H1 (cell line): ENCODE results near the gene COPS9. TPM values are rescaled to one million over a fixed set of nuclear protein-coding genes. Genes with fewer than 3 reads are reported as not detected.

Source experiments
- CTCF ChIA-PET: fragments of 300-600 bp; sonication (Branson Sonifier 250); formaldehyde crosslinking; loops from one replicate; lab custom pipeline; 2021; ENCODE audit not compliant: partially characterized antibody; lab: Charles Lee
- POLR2A ChIA-PET: fragments of 300-600 bp; sonication (Branson Sonifier 250); formaldehyde crosslinking; loops from one replicate; lab custom pipeline; 2021; ENCODE audit warnings: inconsistent platforms; ENCODE audit not compliant: partially characterized antibody; lab: Charles Lee
- DNase-seq, 2 experiments: peaks; one replicate each; pipeline versions ENCODE4 v3.0.0 to v3.0.0-alpha.2; 2010 to 2022; ENCODE audit warnings: low spot score in 2 of 2, low read depth in 1 of 2, mixed read lengths in 1 of 2
- FAIRE-seq: peaks from 2 replicates; lab custom pipeline; 2011; peaks lifted over from hg19 to GRCh38; lab: Jason Lieb, UNC
- H2AFZ ChIP-seq: 2 replicates; pipeline ENCODE4 v1.8.1; 2012; ENCODE audit warnings: low read length, inconsistent platforms
- H2AK5ac ChIP-seq: 2 replicates; pipeline ENCODE4 v1.6.1; 2013; ENCODE audit warnings: low read depth, low read length
- H2BK120ac ChIP-seq: replicated peaks from 2 replicates; pipeline ENCODE3; 2013; ENCODE audit warnings: low read depth, low read length, inconsistent platforms
- H2BK12ac ChIP-seq: 2 replicates; pipeline ENCODE4 v1.6.1; 2013; ENCODE audit warnings: low read depth, low read length
- H2BK15ac ChIP-seq: 2 replicates; pipeline ENCODE4 v1.6.1; 2013; ENCODE audit warnings: low read length
- H2BK20ac ChIP-seq: 2 replicates; pipeline ENCODE4 v1.6.1; 2013; ENCODE audit warnings: low read length
- H2BK5ac ChIP-seq: 2 replicates; pipeline ENCODE4 v1.6.1; 2013; ENCODE audit warnings: low read depth, low read length
- H3K14ac ChIP-seq: 2 replicates; pipeline ENCODE4 v1.6.1; 2013; ENCODE audit warnings: inconsistent platforms; ENCODE audit not compliant: insufficient read length
- H3K18ac ChIP-seq: 2 replicates; pipeline ENCODE4 v1.6.1; 2013; ENCODE audit warnings: low read length; ENCODE audit errors: extremely low read depth
- H3K23ac ChIP-seq: 2 replicates; pipeline ENCODE4 v1.6.1; 2013; ENCODE audit warnings: inconsistent platforms; ENCODE audit not compliant: insufficient read length
- H3K23me2 ChIP-seq: 2 replicates; pipeline ENCODE4 v1.6.1; 2013; ENCODE audit warnings: low read depth, low read length
- H3K27ac ChIP-seq: 2 replicates; pipeline ENCODE4 v1.6.1; 2011; ENCODE audit warnings: low read depth, low read length, inconsistent platforms
- H3K27me3 ChIP-seq, 4 experiments: replicated peaks in 1 of 4; 1 replicate in 1 of 4; 2 replicates in 3 of 4; pipeline versions ENCODE4 v1.6.1 to v1.8.1; 2011 to 2013; ENCODE audit warnings: low read length in 3 of 4, mild to moderate bottlenecking in 3 of 4, inconsistent platforms in 2 of 4, mixed read lengths in 2 of 4, moderate library complexity in 1 of 4; ENCODE audit not compliant: control insufficient read depth in 3 of 4, insufficient read depth in 3 of 4; ENCODE audit errors: extremely low read depth in 1 of 4
- H3K36me3 ChIP-seq, 4 experiments: 2 replicates each; pipeline versions ENCODE4 v1.6.1 to v1.8.1; 2011 to 2013; ENCODE audit warnings: mild to moderate bottlenecking in 4 of 4, low read length in 3 of 4, moderate library complexity in 2 of 4, control low read depth in 1 of 4, inconsistent platforms in 1 of 4; ENCODE audit not compliant: insufficient read depth in 4 of 4, control insufficient read depth in 2 of 4
- H3K4ac ChIP-seq: replicated peaks from 2 replicates; pipeline ENCODE3; 2013; ENCODE audit warnings: low read length, low read depth, mixed read lengths, inconsistent platforms; ENCODE audit not compliant: insufficient read length
- H3K4me1 ChIP-seq, 4 experiments: replicated peaks in 1 of 4; 1 replicate in 1 of 4; 2 replicates in 3 of 4; pipeline versions ENCODE4 v1.6.1 to v1.8.1; 2011 to 2013; ENCODE audit warnings: low read length in 3 of 4, inconsistent platforms in 2 of 4, mixed read lengths in 1 of 4; ENCODE audit not compliant: insufficient read depth in 4 of 4, control insufficient read depth in 3 of 4
- H3K4me2 ChIP-seq, 2 experiments: 2 replicates each; pipeline versions ENCODE4 v1.6.1 to v1.8.1; 2011 to 2013; ENCODE audit warnings: low read depth in 2 of 2, low read length in 2 of 2, control low read depth in 1 of 2, inconsistent platforms in 1 of 2, mild to moderate bottlenecking in 1 of 2; ENCODE audit not compliant: insufficient read depth in 1 of 2
- H3K4me3 ChIP-seq, 4 experiments: fragments of 200-600, 300-600 bp in 1 of 4; sonication (generic), shearing (Covaris generic), sonication (Bioruptor Twin) in 1 of 4; 2 replicates each; pipeline versions ENCODE4 v1.5.1 to v1.8.1; 2011 to 2016; ENCODE audit warnings: low read length in 4 of 4, low read depth in 3 of 4, control low read depth in 2 of 4, inconsistent platforms in 2 of 4, mild to moderate bottlenecking in 2 of 4, mixed read lengths in 1 of 4, moderate library complexity in 1 of 4; ENCODE audit not compliant: insufficient read depth in 2 of 4; ENCODE audit errors: extremely low read depth in 1 of 4
- H3K56ac ChIP-seq: replicated peaks from 2 replicates; pipeline ENCODE3; 2013; ENCODE audit warnings: low read depth, mild to moderate bottlenecking, mixed read lengths, low read length, inconsistent platforms; ENCODE audit not compliant: insufficient read length
- H3K79me1 ChIP-seq: 2 replicates; pipeline ENCODE4 v1.6.1; 2013; ENCODE audit warnings: low read depth, low read length, control low read depth
- H3K79me2 ChIP-seq, 2 experiments: 2 replicates each; pipeline versions ENCODE4 v1.6.1 to v1.8.1; 2012 to 2013; ENCODE audit warnings: low read length in 2 of 2, mild to moderate bottlenecking in 2 of 2, inconsistent platforms in 1 of 2; ENCODE audit not compliant: insufficient read depth in 2 of 2, control insufficient read depth in 1 of 2
- H3K9ac ChIP-seq, 4 experiments: replicated peaks in 1 of 4; 1 replicate in 1 of 4; 2 replicates in 3 of 4; pipeline versions ENCODE4 v1.6.1 to v1.8.1; 2011 to 2013; ENCODE audit warnings: low read depth in 3 of 4, low read length in 3 of 4, control low read depth in 2 of 4, mild to moderate bottlenecking in 2 of 4, moderate library complexity in 2 of 4, inconsistent platforms in 1 of 4; ENCODE audit errors: extremely low read depth in 1 of 4
- H3K9me3 ChIP-seq, 2 experiments: 2 replicates each; pipeline versions ENCODE4 v1.6.1 to v1.8.1; 2012 to 2013; ENCODE audit warnings: mild to moderate bottlenecking in 2 of 2, moderate library complexity in 2 of 2, control low read depth in 1 of 2, inconsistent platforms in 1 of 2, low read depth in 1 of 2, low read length in 1 of 2, mixed read lengths in 1 of 2; ENCODE audit not compliant: insufficient read depth in 2 of 2
- H4K20me1 ChIP-seq, 2 experiments: replicated peaks in 1 of 2; 2 replicates each; pipeline versions ENCODE3 to v1.8.1; 2011 to 2013; ENCODE audit warnings: inconsistent platforms in 2 of 2, low read length in 2 of 2, mild to moderate bottlenecking in 1 of 2; ENCODE audit not compliant: insufficient read depth in 2 of 2, control insufficient read depth in 1 of 2
- H4K5ac ChIP-seq: 2 replicates; pipeline ENCODE4 v1.6.1; 2013; ENCODE audit warnings: low read length, low read depth, mixed read lengths, inconsistent platforms; ENCODE audit not compliant: insufficient read length
- H4K8ac ChIP-seq: 2 replicates; pipeline ENCODE4 v1.8.0; 2013; ENCODE audit warnings: mild to moderate bottlenecking, moderate library complexity, low read length, inconsistent platforms; ENCODE audit not compliant: insufficient read depth; ENCODE audit errors: extremely low read depth
- H4K91ac ChIP-seq: replicated peaks from 2 replicates; pipeline ENCODE3; 2013; ENCODE audit warnings: low read length, mixed read lengths, inconsistent platforms; ENCODE audit not compliant: insufficient read length
- ATF2 ChIP-seq: IDR thresholded peaks from 2 replicates; pipeline ENCODE4 v1.6.1; 2012; ENCODE audit warnings: low read length, inconsistent platforms
- CTCF ChIP-seq, 3 experiments: IDR thresholded peaks; 1 replicate in 2 of 3; 2 replicates in 1 of 3; pipeline versions ENCODE4 v1.5.1 to v1.6.1; 2011; ENCODE audit warnings: low read length in 3 of 3, mild to moderate bottlenecking in 3 of 3, inconsistent platforms in 2 of 3, low read depth in 1 of 3, moderate library complexity in 1 of 3; ENCODE audit not compliant: insufficient read depth in 1 of 3; ENCODE audit errors: control extremely low read depth in 1 of 3
- EGR1 ChIP-seq: IDR thresholded peaks from 2 replicates; pipeline ENCODE4 v1.6.1; 2011; ENCODE audit warnings: low read depth, low read length, borderline replicate concordance
- FOSL1 ChIP-seq: IDR thresholded peaks from 2 replicates; pipeline ENCODE4 v1.6.1; 2011; ENCODE audit warnings: mild to moderate bottlenecking, low read depth, low read length, moderate library complexity; ENCODE audit not compliant: insufficient read depth
- MAX ChIP-seq: IDR thresholded peaks from 2 replicates; pipeline ENCODE4 v1.6.1; 2012; ENCODE audit warnings: inconsistent platforms
- RFX5 ChIP-seq: IDR thresholded peaks from 2 replicates; pipeline ENCODE4 v1.6.1; 2011; ENCODE audit warnings: low read depth, low read length, improper control_type of control experiment, borderline replicate concordance
- SP2 ChIP-seq: IDR thresholded peaks from 2 replicates; pipeline ENCODE4 v1.6.1; 2012; ENCODE audit warnings: mild to moderate bottlenecking, low read length, inconsistent platforms
- WGBS, 2 experiments: shearing (Covaris generic) in 1 of 2; methylation state at CpG; one replicate each; pipeline versions ENCODE4 v1.1.6 to v1.1.7; 2013 to 2015; ENCODE audit warnings: low lambda C conversion rate in 2 of 2, mixed read lengths in 2 of 2, inconsistent platforms in 1 of 2, low coverage in 1 of 2, missing lambda C conversion rate in 1 of 2; ENCODE audit not compliant: insufficient replicate concordance in 2 of 2, insufficient coverage in 1 of 2, insufficient read length in 1 of 2; ENCODE audit errors: extremely low coverage in 1 of 2, missing lambda C conversion rate in 1 of 2; 5-methylcytosine and 5-hydroxymethylcytosine counted together
- polyA plus RNA-seq, 7 experiments: library from polyadenylated mRNA; depleted of rRNA in 3 of 7; stranded (reverse) in 5 of 7; unstranded in 2 of 7; fragments of >200 nt in 5 of 7; fragments of 200-250 nt in 2 of 7; gene quantifications; 1 replicate in 5 of 7; 2 replicates in 1 of 7; 4 replicates in 1 of 7; pipeline versions ENCODE4 v1.2.1 to v1.2.3, GENCODE V29; 2011 to 2013; ENCODE audit warnings: missing spikeins in 2 of 7, mixed read lengths in 2 of 7
- total RNA-seq: library from RNA; stranded (reverse); fragmentation: NEBNext Ultra II Directional; extraction: Animal tissue kit (Norgen Biotek cat#: 25700); gene quantifications from 2 replicates; pipeline ENCODE4 v1.2.1, GENCODE V29; 2021

COPS9 gene
- total and polyA plus RNA-seq, 2 of the 8 experiments (the other 6 are each of a cell fraction or from before 2014, with no cell fraction given) = 154 to 234 TPM

GRCh38 chr2:240131941-240132650, 4.0 kb downstream of the COPS9 start:
- Histone ChIP-seq H3K79me1 (peaks cover 10% of the 10 kb centered on the region), H4K5ac (no peak overlapping the region), H3K4me2 (no peak overlapping the region), H2BK12ac (no peak overlapping the region), H3K18ac (no peak overlapping the region), H3K9me3 (no peaks in the 10 kb centered on the region), H2AK5ac (no peak overlapping the region), H2BK5ac (no peak overlapping the region), H3K56ac (no peak overlapping the region), H4K8ac (no peak overlapping the region), H2AFZ (no peak overlapping the region), H4K91ac (no peak overlapping the region), H3K27me3 (peaks cover 0 to 6% (median 5%) of the 10 kb centered on the region in 4 experiments; a peak in 5 of 7 replicates), H3K36me3 (peaks cover 22 to 59% (median 53%) of the 10 kb centered on the region in 4 experiments), H2BK15ac (no peak overlapping the region), H3K4me1 (peaks cover 0 to 11% (median 9%) of the 10 kb centered on the region in 4 experiments; a peak in 6 of 7 replicates), H3K14ac (no peak overlapping the region), H2BK20ac (no peak overlapping the region), H4K20me1 (peaks cover 16% of the 10 kb centered on the region in 2 experiments), H3K4me3 (no peak overlapping the region), H3K9ac (no peak overlapping the region; a peak in 1 of 7 replicates), H3K23ac (no peak overlapping the region), H3K79me2 (peaks cover 13 to 23% of the 10 kb centered on the region in 2 experiments), H3K4ac (no peak overlapping the region), H3K23me2 (peaks cover 14% of the 10 kb centered on the region; the same call in 1 of the 2 replicates), H3K27ac (no peak overlapping the region), H2BK120ac (no peak overlapping the region)
- DNase-seq = no peak
- CTCF ChIA-PET = interaction anchor here (0.7 to 1.8 kb wide), 2 partner anchors 11 to 1347 kb away, joined by 3 to 9 read pairs; no protein-coding TSS in a partner anchor
- no peak for FAIRE-seq
- 94% methylated on average over 22 of the region's 22 CpGs; no CpG with 5 or more reads in 1 of the 2 experiments for WGBS, 2 experiments
- POLR2A ChIA-PET = interaction anchor here (0.7 to 1.3 kb wide), 3 partner anchors 9 to 114 kb away, joined by 3 to 5 read pairs (median 4); no protein-coding TSS in a partner anchor
- TF ChIP-seq CTCF (IDR thresholded peaks at IDR 0.05; ENCODE audit: control extremely low read depth in 1 of 3, insufficient read depth in 1 of 3, low read depth in 1 of 3, low read length in 3 of 3) (peak; percentile 53 to 59 (median 59)), EGR1 (no peak), RFX5 (no peak), SP2 (no peak), FOSL1 (no peak), ATF2 (no peak), MAX (no peak)
